ENCODE measurements around the gene TERB2.
"Not testable (repeated sequence)": the region's sequence is repeated elsewhere in the genome, so short reads cannot be mapped to it uniquely, and the experiment has no call there.

The TERB2 gene

DNA sequence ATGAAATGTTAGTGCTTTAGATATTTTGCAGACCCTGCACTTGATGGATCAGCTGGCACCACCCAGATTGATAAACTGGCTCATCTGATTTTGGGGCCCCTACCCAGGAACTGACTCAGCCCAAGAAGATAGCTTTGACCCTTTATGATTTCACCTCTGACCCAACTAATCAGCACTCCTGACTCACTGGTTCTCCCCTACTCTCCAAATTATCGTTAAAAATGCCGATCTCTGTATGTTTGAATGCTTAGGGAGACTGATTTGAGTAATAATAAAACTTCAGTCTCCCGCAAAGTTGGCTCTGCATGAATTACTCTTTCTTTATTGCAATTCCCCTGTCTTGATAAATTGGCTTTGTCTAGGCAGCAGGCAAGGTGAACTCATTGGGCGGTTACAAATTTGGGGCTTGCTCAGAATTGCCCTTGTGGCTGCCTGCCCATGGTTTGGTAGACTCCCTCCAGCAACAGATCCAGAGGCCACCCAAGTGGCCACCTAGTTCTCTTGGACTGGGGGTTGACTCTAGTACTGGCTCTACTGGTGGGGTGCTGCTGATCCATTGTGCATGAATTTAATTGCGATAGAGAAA, 48.2 kb downstream of the TERB2 start:
- not testable (repeated sequence) for H3K23ac ChIP-seq (ENCODE audit: low read length); H3K79me1 ChIP-seq (ENCODE audit: low read length); H3K18ac ChIP-seq (ENCODE audit: low read length); H3K9ac ChIP-seq (ENCODE audit: low read length); H3K27me3 ChIP-seq (ENCODE audit: insufficient read depth, low read length, poor library complexity); DNase-seq; H2AK5ac ChIP-seq (ENCODE audit: low read length); H3K4me1 ChIP-seq (ENCODE audit: control insufficient read depth, low read depth, low read length); H3K56ac ChIP-seq (ENCODE audit: low read length); H2BK15ac ChIP-seq (replicated peaks; ENCODE audit: low read depth); H2BK5ac ChIP-seq (ENCODE audit: low read length); H4K8ac ChIP-seq (ENCODE audit: low read depth, low read length); H2BK120ac ChIP-seq (ENCODE audit: low read depth, low read length); H3K27ac ChIP-seq (ENCODE audit: low read depth, low read length); H3K4me2 ChIP-seq (ENCODE audit: low read length); H3K36me3 ChIP-seq (ENCODE audit: control insufficient read depth, insufficient read depth, low read length); H3K4ac ChIP-seq (ENCODE audit: low read depth, low read length); H3K79me2 ChIP-seq (ENCODE audit: control insufficient read depth, insufficient read depth, low read length); H3K4me3 ChIP-seq (ENCODE audit: low read length); H4K5ac ChIP-seq (ENCODE audit: low read length)
- no CpG with 5 or more reads among the region's 5 CpGs for WGBS (ENCODE audit: extremely low coverage, insufficient coverage, low lambda C conversion rate)

DNA sequence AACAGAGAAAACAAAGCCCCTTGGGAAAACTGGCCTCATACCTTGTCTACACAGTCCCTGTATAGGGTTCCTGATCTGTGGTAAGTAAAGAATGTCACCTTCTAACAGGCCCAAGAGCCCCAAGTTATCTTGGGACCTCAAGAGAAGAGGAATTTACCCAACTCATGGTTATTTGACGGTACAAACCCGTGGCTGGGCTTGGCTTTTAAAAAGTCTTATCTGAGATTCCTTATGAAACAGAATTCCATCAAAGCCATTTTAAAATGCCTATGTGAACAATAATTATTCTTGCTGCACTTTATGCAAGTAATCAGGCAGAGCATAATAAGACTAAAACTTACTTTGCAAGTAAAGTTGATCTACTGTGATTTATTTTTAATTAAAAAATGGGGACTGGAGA, 52.6 kb downstream of the TERB2 start:
- Histone ChIP-seq H3K4me1 (ENCODE audit: control insufficient read depth, low read depth, low read length) (no peaks in the 10 kb centered on the region), H4K5ac (ENCODE audit: low read length) (no peak overlapping the region)
- no CpG with 5 or more reads among the region's 2 CpGs for WGBS (ENCODE audit: extremely low coverage, insufficient coverage, low lambda C conversion rate)

DNA sequence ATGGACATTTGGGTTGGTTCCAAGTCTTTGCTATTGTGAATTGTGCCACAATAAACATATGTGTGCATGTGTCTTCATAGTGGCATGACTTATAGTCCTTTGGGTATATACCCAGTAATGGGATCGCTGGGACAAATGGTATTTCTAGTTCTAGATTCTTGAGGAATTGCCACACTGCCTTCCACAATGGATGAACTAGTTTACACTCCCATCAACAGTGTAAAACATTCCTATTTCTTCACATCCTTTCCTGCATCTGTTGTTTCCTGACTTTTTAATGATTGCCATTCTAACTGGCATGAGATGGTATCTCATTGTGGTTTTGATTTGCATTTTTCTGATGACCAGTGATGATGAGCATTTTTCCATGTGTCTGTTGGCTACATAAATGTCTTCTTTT, 58.6 kb downstream of the TERB2 start:
- not testable (repeated sequence) for H3K79me2 ChIP-seq (ENCODE audit: control insufficient read depth, insufficient read depth, low read length); H2BK120ac ChIP-seq (ENCODE audit: low read depth, low read length); H3K23ac ChIP-seq (ENCODE audit: low read length); H3K56ac ChIP-seq (ENCODE audit: low read length); H3K18ac ChIP-seq (ENCODE audit: low read length); H3K4me2 ChIP-seq (ENCODE audit: low read length); H3K27ac ChIP-seq (ENCODE audit: low read depth, low read length); H4K8ac ChIP-seq (ENCODE audit: low read depth, low read length); H3K4me3 ChIP-seq (ENCODE audit: low read length); DNase-seq; H2BK15ac ChIP-seq (replicated peaks; ENCODE audit: low read depth); H3K36me3 ChIP-seq (ENCODE audit: control insufficient read depth, insufficient read depth, low read length); H3K79me1 ChIP-seq (ENCODE audit: low read length); H3K4me1 ChIP-seq (ENCODE audit: control insufficient read depth, low read depth, low read length); H2BK5ac ChIP-seq (ENCODE audit: low read length); H3K4ac ChIP-seq (ENCODE audit: low read depth, low read length); H3K9ac ChIP-seq (ENCODE audit: low read length); H3K27me3 ChIP-seq (ENCODE audit: insufficient read depth, low read length, poor library complexity); H2AK5ac ChIP-seq (ENCODE audit: low read length); H4K5ac ChIP-seq (ENCODE audit: low read length)
- WGBS (ENCODE audit: extremely low coverage, insufficient coverage, low lambda C conversion rate): no CpG with 5 or more reads among the region's 1 CpG

More for the DNA sequence above, 52.6 kb downstream of the TERB2 start:
- Histone ChIP-seq H3K27ac (ENCODE audit: low read depth, low read length) (no peak overlapping the region), H3K9ac (ENCODE audit: low read length) (no peak overlapping the region), H4K8ac (ENCODE audit: low read depth, low read length) (no peak overlapping the region), H2BK15ac (replicated peaks; ENCODE audit: low read depth) (no peak overlapping the region), H3K36me3 (ENCODE audit: control insufficient read depth, insufficient read depth, low read length) (no peaks in the 10 kb centered on the region), H3K18ac (ENCODE audit: low read length) (no peak overlapping the region), H3K4me3 (ENCODE audit: low read length) (no peak overlapping the region), H3K23ac (ENCODE audit: low read length) (no peak overlapping the region), H3K56ac (ENCODE audit: low read length) (no peak overlapping the region), H3K4me2 (ENCODE audit: low read length) (no peak overlapping the region), H3K79me2 (ENCODE audit: control insufficient read depth, insufficient read depth, low read length) (no peaks in the 10 kb centered on the region), H2BK120ac (ENCODE audit: low read depth, low read length) (no peak overlapping the region), H2AK5ac (ENCODE audit: low read length) (no peak overlapping the region), H3K27me3 (ENCODE audit: insufficient read depth, low read length, poor library complexity) (no peaks in the 10 kb centered on the region), H3K4ac (ENCODE audit: low read depth, low read length) (no peak overlapping the region), H3K79me1 (ENCODE audit: low read length) (no peaks in the 10 kb centered on the region), H2BK5ac (ENCODE audit: low read length) (no peak overlapping the region)
- no peak for DNase-seq

DNA sequence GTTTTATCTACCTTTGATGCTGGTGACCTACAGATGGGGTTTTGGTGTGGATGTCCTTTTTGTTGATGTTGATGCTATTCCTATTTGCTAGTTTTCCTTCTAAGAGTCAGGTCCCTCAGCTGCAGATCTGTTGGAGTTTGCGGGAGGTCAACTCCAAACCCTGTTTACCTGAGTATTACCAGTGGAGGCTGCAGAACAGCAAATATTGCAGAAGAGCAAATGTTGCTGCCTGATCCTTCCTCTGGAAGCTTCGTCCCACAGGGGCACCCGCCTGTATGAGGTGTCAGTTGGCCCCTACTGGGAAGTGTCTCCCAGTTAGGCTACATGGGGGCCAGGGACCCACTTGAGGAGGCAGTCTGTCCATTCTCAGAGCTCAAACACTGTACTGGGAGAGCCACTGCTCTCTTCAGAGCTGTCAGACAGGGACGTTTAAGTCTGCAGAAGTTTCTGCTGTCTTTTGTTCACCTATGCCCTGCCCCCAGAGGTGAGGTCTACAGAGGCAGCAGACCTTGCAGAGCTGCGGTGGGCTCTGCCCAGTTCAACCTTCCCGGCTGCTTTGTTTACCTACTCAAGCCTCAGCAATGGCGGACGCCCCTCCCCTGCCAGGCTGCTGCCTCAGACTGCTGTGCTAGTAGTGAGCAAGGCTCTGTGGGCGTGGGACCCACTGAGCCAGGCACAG, 63.9 kb downstream of the TERB2 start:
- not testable (repeated sequence) for H3K27ac ChIP-seq (ENCODE audit: low read depth, low read length); H2AK5ac ChIP-seq (ENCODE audit: low read length); H3K4me3 ChIP-seq (ENCODE audit: low read length); H2BK120ac ChIP-seq (ENCODE audit: low read depth, low read length); H2BK15ac ChIP-seq (replicated peaks; ENCODE audit: low read depth); H3K4me1 ChIP-seq (ENCODE audit: control insufficient read depth, low read depth, low read length); DNase-seq; H3K27me3 ChIP-seq (ENCODE audit: insufficient read depth, low read length, poor library complexity); H3K4ac ChIP-seq (ENCODE audit: low read depth, low read length); H4K8ac ChIP-seq (ENCODE audit: low read depth, low read length); H3K23ac ChIP-seq (ENCODE audit: low read length); H3K9ac ChIP-seq (ENCODE audit: low read length); H3K36me3 ChIP-seq (ENCODE audit: control insufficient read depth, insufficient read depth, low read length); H3K18ac ChIP-seq (ENCODE audit: low read length); H3K79me2 ChIP-seq (ENCODE audit: control insufficient read depth, insufficient read depth, low read length); H2BK5ac ChIP-seq (ENCODE audit: low read length); H3K79me1 ChIP-seq (ENCODE audit: low read length); H3K56ac ChIP-seq (ENCODE audit: low read length); H3K4me2 ChIP-seq (ENCODE audit: low read length); H4K5ac ChIP-seq (ENCODE audit: low read length)
- no CpG with 5 or more reads among the region's 9 CpGs for WGBS (ENCODE audit: extremely low coverage, insufficient coverage, low lambda C conversion rate)

DNA sequence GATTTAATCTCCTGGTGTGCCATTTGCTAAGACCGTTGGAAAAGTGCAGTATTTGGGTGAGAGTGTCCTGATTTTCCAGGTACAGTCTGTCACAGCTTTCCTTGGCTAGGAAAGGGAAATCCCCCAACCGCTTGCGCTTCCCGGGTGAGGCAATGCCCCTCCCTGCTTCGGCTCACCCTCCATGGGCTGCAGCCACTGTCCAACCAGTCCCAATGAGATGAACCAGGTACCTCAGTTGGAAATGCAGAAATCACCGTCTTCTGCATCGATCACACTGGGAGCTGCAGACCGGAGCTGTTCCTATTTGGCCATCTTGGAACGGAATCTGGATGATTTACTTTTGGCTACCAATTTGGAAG, 64.4 kb downstream of the TERB2 start:
- H3K23ac ChIP-seq (ENCODE audit: low read length); H3K4me3 ChIP-seq (ENCODE audit: low read length); H3K27me3 ChIP-seq (ENCODE audit: insufficient read depth, low read length, poor library complexity); H2BK5ac ChIP-seq (ENCODE audit: low read length); H3K4ac ChIP-seq (ENCODE audit: low read depth, low read length); H3K36me3 ChIP-seq (ENCODE audit: control insufficient read depth, insufficient read depth, low read length); H3K79me1 ChIP-seq (ENCODE audit: low read length); H4K8ac ChIP-seq (ENCODE audit: low read depth, low read length); H3K4me2 ChIP-seq (ENCODE audit: low read length); H3K27ac ChIP-seq (ENCODE audit: low read depth, low read length); H4K5ac ChIP-seq (ENCODE audit: low read length); H3K56ac ChIP-seq (ENCODE audit: low read length); H3K18ac ChIP-seq (ENCODE audit: low read length); H3K9ac ChIP-seq (ENCODE audit: low read length); DNase-seq; H3K4me1 ChIP-seq (ENCODE audit: control insufficient read depth, low read depth, low read length); H2BK15ac ChIP-seq (replicated peaks; ENCODE audit: low read depth); H3K79me2 ChIP-seq (ENCODE audit: control insufficient read depth, insufficient read depth, low read length); H2BK120ac ChIP-seq (ENCODE audit: low read depth, low read length); H2AK5ac ChIP-seq (ENCODE audit: low read length): not testable (repeated sequence)
- no CpG with 5 or more reads among the region's 9 CpGs for WGBS (ENCODE audit: extremely low coverage, insufficient coverage, low lambda C conversion rate)

DNA sequence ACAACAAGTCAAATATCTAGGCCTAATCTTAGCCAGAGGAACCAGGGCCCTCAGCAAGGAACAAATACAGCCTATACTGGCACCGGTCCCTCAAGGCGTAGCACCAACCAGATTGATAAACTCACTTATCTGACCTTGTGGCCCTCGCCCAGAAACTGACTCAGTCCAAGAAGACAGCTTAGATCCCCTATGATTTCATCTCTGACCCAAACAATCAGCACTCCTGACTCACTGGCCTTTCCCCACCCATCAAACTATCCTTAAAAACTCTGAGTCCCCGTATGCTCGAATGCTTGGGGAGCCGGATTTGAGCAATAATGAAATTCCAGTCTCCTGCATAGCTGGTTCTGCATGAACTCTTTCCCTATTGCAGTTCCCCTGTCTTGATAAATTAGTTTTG, 64.9 kb downstream of the TERB2 start:
- Histone ChIP-seq H3K4me3 (ENCODE audit: low read length) (no peak overlapping the region), H4K5ac (ENCODE audit: low read length) (no peak overlapping the region), H2AK5ac (ENCODE audit: low read length) (no peak overlapping the region), H2BK5ac (ENCODE audit: low read length) (no peak overlapping the region), H3K4ac (ENCODE audit: low read depth, low read length) (no peak overlapping the region), H3K27ac (ENCODE audit: low read depth, low read length) (no peak overlapping the region), H3K56ac (ENCODE audit: low read length) (no peak overlapping the region), H2BK15ac (replicated peaks; ENCODE audit: low read depth) (no peak overlapping the region), H2BK120ac (ENCODE audit: low read depth, low read length) (no peak overlapping the region), H3K18ac (ENCODE audit: low read length) (no peak overlapping the region), H3K79me2 (ENCODE audit: control insufficient read depth, insufficient read depth, low read length) (no peaks in the 10 kb centered on the region), H4K8ac (ENCODE audit: low read depth, low read length) (no peak overlapping the region), H3K27me3 (ENCODE audit: insufficient read depth, low read length, poor library complexity) (no peaks in the 10 kb centered on the region), H3K4me2 (ENCODE audit: low read length) (no peak overlapping the region), H3K9ac (ENCODE audit: low read length) (no peak overlapping the region), H3K36me3 (ENCODE audit: control insufficient read depth, insufficient read depth, low read length) (no peaks in the 10 kb centered on the region), H3K79me1 (ENCODE audit: low read length) (peaks cover 3% of the 10 kb centered on the region), H3K23ac (ENCODE audit: low read length) (no peak overlapping the region), H3K4me1 (ENCODE audit: control insufficient read depth, low read depth, low read length) (peaks cover 4% of the 10 kb centered on the region)
- no peak for DNase-seq
- no CpG with 5 or more reads among the region's 6 CpGs for WGBS (ENCODE audit: extremely low coverage, insufficient coverage, low lambda C conversion rate)

Data from mesendoderm (in vitro differentiated cells).